Measurements from ENCODE around the gene DTD2.
A peak's percentile ranks its signal among the peaks of the same experiment; 100 is the strongest.
"Not testable (repeated sequence)": the region's sequence is repeated elsewhere in the genome, so short reads cannot be mapped to it uniquely, and the experiment has no call there.

Gene DTD2

DNA sequence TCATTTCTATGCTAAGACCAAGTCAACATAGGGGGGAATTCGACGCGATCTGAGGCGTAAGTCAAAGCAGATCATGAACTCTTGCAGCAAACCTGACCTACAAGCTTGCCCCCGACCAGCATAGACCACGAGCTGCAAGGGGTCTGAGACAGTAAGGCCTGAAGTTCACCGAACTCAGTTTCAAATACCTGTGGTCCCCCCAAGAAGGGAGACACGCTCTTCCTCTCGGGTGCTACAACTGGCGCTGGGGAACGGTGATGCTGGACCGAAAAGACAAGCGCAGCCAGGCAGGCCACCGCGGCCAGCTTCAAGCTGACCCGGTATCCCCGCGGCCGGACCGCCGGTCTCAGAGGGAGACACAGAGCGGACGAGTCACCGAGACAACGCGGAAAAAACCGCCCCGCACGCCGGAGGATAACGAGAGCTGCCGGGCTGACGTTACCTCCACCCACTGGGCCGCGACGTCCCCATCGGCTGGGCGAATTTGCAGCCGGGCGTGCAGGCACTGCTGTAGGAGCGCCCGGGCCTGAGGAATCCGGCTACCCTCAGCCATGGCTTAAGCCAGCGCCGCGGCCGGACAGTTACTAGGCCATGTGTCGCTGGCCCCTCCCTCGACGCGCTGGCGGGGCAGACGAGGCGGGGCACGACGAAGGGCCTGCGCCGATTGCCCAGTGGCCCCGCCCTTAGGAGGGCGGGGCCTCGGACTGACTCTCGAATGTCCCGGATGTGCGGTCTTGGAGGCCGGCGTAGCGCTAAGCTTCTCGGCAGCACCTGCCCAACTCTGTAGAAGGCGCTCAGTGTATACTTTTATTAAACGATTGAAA is at the start of gene DTD2:
DTD2 (minus strand) TSS at position 666 of the 824 bp plus-strand sequence; CDS start at position 553, 113 bp downstream.
- peak; percentile 98 for DNase-seq (ENCODE audit: low spot score)

DNA sequence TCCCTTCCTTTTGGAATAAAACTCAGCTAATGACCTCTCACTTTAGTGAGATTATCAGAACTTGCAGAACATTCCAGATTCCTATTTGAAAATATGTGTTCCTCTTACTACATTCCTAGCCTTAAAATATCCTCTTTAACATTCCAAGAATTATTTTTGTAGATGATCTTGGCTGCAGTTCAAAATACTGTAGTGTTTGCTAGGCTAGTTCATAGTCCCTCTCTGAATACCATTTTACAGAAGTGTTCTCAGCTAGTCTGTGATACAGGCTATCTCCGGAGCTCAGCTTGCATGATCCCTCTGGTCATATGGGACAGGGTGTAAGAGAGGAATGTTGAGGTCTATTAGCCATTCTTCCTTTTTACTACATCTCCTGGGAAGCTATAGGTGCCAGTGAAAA is 48.1 kb upstream of the DTD2 start:
- DNase-seq (ENCODE audit: low spot score), result no peak

DNA sequence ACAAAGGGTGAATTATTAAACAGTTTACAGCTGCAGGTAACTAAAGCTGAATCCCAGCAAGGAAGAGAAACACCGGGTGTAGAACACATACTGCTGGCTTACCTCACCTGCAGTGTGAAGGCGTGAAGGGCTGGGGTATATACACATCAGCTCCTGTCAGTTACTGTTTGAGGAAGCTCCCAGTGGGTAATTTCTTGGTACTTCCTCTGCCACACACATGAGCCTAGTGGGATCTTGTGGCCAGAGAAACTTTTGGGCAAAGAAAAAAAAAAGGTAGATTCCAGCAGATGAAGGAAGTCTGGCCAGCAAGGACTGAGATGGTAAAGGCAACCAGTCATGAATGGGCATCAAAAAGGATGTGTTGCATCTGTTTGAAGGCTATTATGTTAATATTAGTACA is 44.6 kb upstream of the DTD2 start:
- DNase-seq (ENCODE audit: low spot score), result no peak

DNA sequence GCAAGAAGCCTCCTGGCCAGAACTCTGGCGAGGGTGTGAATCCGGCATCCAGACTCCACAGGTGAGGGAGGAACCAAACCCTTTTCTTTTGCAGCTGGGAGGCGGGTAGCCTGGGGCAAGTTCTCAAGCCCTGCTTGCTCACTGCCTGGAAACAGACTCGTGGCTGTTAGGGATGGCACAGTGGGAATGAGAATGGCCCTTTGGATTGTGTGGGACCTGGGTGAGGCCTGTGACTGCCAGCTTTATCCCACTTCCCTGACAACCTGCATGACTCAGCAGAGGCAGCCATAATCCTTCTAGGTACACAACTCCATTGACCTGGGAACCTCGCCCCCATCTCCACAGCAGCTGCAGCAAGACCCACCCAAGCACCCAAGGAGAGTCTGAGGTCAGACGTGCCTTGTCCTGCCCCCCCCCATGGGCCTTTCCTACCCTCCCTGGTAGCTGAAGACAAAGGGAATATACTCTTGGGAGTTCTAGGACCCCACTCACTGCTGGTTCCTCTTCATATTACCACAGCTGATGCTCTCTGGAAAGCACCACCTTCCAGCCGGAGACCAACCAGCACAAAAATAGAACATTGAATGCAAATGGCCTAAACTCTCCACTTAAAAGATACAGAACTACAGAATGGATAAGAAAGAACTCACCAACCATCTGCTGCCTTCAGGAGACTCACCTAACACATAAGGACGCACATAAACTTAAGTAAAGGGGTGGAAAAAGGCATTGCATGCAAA is 35.6 kb upstream of the DTD2 start:
- DNase-seq (ENCODE audit: low spot score), result no peak

DNA sequence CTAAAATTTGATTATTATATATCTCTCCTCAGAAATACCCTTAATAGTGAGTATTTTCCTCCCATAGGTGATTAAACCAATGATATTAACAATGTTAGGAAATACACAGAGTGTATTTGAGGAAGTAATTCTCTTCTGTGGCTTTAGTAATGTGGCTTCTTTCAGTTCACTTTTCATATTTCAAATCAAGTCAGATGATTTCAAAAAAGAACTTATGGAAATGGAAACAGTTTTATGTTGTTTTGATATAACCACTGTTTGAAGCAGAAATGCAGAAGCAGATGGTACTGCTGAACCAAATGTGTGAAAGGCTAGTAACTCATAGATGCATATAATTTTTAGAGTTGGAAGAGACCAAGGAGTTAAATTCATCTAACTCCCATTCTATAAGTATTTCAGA is 32.4 kb upstream of the DTD2 start:
- no peak for DNase-seq (ENCODE audit: low spot score)

DNA sequence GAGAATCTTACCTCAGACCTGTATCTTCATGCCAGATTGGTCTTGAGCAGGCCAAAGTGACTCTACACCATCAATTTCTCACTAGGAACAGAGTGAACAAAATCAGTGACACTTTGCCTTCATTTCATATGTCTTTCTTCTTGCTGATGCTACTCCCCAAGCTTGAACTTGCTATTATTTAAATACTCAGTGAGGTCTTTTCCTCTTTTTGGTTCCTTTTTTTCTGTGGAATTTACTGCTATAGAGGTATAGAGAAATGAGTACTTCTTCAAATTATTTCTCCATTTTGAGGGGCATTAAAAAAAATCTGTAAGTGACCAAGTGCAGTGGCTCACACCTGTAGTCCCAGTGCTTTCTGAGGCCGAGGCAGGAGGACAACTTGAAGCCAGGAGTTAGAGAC is 30.6 kb upstream of the DTD2 start, which contains the start of gene GPR33:
GPR33 (minus strand) TSS at position 154 of the 400 bp plus-strand sequence. CDS start 4,074 bp downstream, outside the sequence.
- DNase-seq (ENCODE audit: low spot score), result no peak

DNA sequence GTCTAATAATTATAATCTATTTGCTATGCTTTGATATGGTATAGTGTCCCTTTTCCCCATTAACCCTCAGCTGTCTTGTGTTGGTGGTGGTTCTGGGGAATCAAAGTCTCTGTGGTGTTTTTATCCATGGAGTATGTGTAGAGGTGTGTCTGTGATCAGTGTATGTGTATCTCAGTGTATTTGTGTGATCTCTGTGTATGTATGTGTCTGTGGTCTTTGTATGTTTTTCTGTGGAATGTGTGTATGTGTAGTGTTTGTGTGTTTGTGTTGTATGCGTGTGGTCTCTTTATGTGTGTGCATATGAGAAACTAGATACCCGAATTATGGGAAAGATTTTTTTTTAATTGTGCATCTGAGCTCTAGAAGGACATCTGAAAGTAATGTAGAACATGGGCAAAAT is 29.5 kb upstream of the DTD2 start:
- no peak for DNase-seq (ENCODE audit: low spot score)

DNA sequence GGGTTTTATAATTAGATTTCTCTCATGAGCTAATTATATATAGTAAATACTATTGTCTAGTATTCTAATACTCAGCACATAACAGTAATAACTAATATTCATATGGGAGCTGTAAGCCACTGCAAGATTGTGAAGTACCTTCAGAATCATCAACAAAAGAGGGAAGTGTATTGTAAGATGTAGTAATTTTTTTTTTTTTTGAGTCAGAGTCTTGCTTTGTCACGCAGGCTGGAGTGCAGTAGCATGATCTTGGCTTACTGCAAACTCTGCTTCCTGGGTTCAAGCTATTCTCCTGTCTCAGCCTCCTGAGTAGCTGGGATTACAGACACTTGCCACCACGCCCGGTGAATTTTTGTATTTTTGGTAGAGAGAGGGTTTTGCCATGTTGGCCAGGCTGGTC is 27.4 kb upstream of the DTD2 start:
- DNase-seq (ENCODE audit: low spot score), result no peak

DNA sequence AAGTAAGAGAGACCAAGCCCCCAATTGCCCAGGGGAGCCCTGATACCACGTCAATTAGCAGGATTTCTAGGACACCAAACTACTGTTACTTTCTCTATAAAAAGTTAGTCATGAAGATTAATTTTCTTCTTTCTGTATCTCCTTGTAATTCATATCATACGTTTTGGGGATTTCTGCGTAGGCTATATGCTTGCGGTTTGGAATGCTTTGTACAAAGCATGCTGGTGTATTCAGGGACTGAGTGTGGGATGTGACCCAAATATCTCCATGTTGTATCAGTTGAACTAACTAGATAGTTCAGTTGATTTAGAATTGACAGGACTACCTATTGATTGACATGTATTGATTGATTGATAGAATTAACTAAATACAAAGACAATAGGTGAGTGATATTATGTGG is 22.9 kb upstream of the DTD2 start:
- DNase-seq (ENCODE audit: low spot score), result no peak

DNA sequence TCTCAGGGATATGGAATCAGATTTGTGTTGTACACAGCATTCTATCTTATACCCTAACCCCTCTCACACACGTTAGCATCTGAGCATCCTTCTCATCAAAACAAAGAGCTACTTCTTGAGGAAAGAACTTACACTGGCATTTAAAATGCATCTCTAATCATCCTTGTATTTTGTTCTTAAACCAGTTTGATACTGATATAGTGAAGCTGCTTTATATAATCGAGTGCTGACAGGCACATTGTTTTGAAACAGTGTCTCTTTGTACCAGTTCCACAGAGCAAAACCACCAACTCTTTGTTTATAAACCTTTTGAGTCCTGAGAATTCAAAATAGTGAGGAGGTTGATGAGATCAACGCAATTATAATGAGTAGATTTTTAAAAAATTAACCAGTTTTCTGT is 21.7 kb upstream of the DTD2 start:
- DNase-seq (ENCODE audit: low spot score), result peak; percentile 68

DNA sequence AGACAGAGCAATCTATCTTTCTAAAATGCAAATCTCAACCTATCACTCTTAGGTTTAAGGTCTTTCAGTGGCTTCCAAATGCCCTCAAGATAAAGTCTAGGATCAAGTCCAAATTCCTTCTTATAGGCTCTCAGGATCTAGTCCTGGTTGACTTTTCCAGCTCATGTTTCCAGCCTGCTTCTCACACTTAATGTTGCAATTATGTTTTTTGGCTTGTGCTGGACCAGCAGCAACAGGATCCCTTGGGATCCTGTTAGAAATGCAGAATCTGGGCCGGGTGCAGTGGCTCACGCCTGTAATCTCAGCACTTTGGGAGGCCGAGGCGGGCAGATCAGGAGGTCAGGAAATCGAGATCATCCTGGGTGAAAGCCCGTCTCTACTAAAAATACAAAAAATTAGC is 19.9 kb upstream of the DTD2 start:
- no peak for DNase-seq (ENCODE audit: low spot score)

DNA sequence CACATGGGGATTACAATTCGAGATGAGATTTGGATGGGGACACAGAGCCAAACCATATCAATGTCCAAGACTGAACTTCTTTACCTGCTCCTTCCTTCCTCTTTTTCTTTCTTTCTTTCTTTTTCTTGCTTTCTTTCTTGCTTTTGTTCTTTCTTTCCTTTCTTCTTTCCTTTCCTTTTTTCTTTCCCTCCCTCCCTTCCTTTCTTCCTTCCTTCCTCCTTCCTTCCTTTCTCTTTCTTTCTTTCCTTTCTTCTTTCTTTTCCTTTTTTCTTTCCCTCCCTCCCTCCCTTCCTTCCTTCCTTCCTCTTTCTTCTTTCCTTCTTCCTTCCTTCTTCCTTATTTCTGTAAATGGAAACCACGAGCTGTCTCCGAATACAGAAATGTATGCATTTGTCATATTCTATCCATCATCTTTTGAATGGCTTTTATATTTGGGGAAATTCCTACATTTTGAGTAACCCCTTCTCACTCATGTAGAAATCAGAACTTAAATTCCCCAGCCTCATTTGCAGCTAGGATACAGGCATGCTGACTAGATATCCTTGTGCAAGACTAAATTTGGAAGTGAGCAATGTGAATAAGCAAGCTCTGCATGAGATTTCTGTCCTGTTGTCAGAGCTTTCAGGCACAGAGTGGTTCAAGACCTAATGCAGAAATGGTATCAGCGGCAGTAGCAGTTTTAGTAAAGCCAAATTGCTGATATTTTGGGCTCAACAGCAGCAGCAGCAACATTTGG is 19.0 kb upstream of the DTD2 start:
- no peak for DNase-seq (ENCODE audit: low spot score)

DNA sequence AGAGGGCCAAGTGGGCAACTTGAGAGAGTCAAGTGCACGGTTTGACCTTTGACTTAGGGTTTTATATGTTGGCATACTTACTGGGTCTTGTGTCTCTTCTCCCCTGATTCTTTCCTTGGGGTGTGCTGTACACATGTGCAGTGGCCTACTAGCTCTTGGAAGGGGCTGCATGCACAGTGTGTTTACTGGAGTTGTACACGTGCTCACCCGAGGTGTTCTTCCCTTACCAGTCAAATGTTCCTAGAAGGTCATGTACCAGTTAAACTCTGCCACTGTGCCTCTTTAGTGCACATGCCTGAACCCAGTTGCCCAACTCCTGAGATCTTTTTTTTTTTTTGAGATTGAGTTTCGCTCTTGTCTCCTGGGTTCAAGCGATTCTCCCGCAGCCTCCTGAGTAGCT is 9.2 kb upstream of the DTD2 start:
- DNase-seq (ENCODE audit: low spot score), result no peak

DNA sequence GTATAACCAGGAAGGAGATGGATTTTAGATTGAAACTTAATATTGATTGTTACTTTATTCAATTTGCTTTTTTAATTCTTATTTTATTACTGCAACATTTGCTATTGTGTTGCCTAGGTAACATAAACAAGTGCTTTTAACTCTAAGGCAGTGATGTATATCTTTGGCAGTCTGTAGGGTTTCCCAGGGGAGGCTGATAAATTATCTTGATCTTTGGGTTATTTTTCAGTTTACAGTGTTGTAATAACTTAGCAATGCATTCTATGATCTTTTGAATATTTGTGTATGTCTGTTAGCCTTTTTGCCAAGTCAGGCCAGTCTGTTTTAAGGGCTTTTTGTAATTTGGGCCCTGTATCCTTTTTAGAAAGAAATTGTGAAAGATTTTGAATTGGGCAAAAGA is 7.8 kb upstream of the DTD2 start:
- no peak for DNase-seq (ENCODE audit: low spot score)

DNA sequence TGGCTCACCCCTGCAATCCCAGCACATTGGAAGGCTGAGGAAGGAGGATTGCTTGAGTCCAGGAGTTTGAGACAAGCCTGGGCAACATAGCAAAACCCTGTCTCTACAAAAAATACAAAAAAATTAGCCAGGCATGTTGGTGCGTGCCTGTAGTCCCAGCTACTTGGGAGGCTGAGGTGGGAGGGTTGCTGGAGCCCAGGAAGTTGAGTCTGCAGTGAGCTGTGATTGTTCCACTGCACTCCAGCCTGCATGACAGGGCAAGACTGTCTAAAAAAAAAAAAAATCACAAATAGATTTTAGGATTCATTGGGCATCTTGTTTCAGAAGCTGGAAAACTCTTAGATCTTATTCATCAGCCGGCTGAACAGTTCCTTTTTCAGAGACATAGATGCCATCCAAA is 5.1 kb upstream of the DTD2 start:
- not testable (repeated sequence) for DNase-seq (ENCODE audit: low spot score)

DNA sequence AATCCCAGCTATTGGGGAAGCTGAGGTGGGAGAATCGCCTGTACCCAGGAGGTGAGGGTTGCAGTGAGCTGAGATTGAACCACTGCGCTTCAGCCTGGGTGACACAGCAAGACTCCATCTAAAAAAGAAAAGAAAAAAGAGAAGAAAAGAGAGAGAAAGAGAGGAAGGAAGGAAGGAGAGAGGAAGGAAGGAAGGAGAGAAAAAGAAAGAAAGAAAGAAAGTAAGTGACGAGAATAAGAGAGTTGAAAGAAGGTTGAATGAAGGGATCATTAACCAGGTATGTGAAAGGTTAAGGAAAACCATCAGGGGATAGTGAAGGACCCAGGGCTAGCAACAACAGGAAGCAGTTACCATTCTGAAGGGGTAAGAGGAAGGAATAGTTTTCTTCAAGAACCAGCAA is 4.2 kb upstream of the DTD2 start:
- DNase-seq (ENCODE audit: low spot score), result no peak

DNA sequence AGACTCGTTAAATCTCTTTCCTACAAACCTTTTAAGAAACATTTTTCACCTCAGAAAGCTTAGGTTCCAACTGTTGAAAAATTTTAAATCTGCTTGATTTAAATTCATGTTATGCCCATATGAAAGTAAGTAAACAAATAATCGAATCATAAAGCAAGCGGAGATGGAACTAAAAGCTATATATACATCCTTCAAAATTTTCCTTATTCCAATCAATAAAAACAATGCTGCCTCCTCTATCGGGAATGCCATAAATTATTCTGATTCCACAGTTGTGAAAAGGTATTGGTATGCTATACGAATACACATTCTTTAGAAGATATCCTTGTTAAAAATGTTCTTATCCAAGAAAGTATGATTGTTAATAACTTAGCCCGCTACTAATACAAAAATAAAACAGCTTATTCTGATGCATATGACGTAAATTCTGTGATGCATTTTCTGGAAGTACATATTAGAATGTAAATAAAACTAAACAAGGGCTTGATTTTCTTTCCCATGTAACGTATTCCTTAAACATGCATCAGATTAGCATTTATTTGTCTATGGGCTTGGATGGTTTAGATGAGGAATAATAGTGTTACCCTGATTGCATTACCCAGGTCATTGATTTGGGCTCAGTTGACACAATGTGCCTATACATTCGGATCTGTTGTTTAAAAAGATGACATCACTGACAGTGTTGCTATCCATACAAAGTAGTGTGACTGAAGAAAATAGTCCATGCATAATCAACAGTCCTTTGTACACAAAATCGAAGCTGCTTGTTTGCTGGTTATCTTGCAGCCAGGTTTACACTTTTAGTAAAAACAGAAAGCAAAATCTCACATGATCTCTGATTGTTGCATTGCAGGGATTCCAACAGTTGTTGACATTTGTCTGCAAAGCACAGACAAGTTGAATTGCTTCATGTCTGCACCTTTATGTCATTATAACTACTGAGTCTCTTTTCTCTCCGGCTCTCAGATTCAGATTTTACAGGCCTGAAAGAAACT is 656 bp upstream of the DTD2 start:
- DNase-seq (ENCODE audit: low spot score), result peak; percentile 57

DNA sequence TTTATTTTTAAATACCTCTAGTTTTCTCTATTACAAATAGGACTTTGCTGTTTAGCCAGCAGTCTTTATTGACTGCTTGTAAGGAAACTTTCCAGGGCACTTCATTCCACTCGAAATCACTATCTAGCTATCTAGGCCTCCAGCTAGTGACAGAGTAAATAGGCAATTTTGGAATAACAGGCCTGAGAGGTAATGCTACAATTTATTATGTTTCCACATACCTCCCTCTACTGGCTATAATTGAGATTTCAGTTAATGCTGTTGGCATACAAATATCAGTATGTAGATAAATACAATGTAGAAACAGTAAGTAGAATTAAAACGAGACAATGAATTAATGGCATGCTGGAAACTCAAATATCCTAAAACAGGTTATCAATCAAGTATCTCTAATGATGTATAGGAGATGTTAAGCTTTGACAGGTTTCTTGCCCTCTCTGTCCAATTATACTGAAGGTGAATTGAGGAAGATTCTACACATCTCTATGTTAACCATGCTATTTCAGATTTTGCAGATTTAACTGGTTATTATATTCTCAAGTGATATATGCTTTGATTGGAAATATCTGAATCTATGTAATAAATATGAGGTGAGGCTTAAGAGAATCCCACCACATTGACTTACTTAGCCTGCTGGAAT is 7.2 kb downstream of the DTD2 start:
- DNase-seq (ENCODE audit: low spot score), result peak; percentile 60

DNA sequence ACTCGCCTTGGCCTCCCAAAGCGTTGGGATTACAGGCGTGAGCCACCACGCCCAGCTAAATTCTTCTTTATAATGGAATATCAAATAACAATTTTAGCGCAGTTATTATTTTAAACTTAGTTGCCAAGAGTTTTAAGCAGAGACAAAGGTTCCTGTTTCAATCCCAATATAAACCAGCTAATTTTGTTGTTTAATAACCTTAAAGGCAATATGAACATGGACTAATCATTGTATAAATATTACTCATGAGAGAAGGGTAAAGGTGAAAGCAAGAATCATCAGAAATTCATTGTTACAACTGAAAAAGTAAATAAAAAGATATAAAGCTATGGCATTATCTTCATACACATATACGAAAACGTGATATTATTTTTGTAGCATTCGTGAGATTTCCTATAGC is 8.2 kb downstream of the DTD2 start:
- DNase-seq (ENCODE audit: low spot score), result no peak

DNA sequence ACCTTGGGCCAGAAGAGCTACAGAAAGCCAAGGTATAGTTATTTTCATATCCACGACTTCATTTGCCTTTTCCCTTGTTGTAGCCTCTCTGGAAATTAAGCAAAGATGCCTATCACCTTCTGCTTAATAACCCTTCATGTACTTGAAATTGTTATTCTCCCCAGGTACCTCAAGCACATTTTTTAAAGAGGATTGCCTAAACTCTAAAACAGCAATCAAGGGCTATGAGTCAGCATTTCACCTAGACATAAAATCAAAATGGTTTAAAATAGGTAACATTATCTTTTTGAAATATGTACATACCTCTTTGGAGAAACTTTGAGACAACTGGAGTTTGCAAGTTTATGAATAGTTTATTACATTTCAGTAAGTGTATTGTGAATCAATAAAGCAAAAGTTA is 11.6 kb downstream of the DTD2 start:
- no peak for DNase-seq (ENCODE audit: low spot score)

DNA sequence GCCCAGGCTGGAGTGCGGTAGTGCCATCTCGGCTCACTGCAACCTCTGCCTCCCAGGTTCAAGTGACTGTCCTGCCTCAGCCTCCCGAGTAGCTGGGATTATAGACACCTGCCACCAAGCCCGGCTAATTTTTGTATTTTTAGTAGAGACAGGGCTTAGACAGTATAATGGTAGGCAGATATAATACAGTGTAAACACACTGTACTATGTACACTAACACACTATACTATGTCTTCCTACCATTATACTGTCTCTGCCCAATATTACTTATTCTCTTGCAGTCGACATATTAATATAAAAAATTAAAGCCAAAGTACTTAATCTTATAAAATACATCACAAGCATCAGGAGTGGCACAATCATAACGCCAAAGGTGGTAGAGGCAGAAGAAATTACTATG is 15.0 kb downstream of the DTD2 start:
- no peak for DNase-seq (ENCODE audit: low spot score)
